22Rv1 (cell line): ENCODE results near the gene NFYA.

ENCODE experiments used
- H3K27ac ChIP-seq: fragments of 450-650 bp; 2 replicates; pipeline ENCODE4 v1.5.1; 2017
- ZFX ChIP-seq: fragments of 450-650 bp; IDR thresholded peaks from 2 replicates; pipeline ENCODE4 v1.6.1; 2017; ENCODE audit warnings: antibody characterized with exemption, borderline replicate concordance
- TF ChIP-seq, protein P1 (sequence below): fragments of 450-650 bp; IDR thresholded peaks from 2 replicates; pipeline ENCODE4 v1.5.1; 2017; ENCODE audit warnings: mild to moderate bottlenecking

The NFYA gene

DNA sequence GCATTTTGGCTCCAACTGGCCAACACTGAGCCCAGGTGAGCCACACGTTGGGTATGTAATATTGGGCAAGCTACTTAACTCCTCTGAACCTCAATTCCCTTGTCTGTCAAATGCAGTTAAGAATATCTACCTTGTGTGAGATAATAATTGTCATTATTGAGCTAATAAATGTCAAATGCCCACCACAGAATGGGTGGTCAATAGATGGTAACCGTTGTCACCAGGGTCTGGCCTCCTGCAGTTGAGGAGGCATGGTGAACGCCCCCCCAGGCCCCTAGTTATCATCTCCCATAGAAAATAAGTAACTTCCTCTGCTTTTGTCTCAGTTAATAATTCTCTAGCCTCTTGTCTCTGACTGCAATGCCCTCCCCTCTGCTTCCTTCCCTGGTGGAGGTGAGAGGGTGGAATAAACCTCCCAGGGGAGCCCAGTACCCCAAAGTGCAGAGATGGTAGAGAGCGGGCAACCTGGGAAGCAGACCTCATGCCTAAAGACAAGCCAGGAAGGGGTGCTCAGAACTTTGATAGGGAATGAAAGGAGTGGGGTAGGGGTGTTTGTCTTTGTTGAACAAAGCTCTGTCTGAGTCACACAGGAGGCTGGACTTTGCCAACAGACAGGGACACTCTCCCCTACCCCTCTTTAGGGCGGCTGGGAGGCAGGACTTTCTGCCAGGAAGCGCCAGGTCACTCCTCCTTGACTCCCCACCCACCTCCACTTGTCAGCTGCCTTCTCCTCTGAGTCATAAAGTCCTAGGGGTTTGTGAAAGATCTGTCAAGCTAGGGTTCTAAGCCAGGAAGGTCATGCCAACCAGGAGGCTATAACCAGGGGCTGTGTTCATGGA lies 32.5 kb upstream of the NFYA start:
- no peak overlapping the region for H3K27ac ChIP-seq
- TF ChIP-seq ZFX: no peak
- TF ChIP-seq, protein P1, sequence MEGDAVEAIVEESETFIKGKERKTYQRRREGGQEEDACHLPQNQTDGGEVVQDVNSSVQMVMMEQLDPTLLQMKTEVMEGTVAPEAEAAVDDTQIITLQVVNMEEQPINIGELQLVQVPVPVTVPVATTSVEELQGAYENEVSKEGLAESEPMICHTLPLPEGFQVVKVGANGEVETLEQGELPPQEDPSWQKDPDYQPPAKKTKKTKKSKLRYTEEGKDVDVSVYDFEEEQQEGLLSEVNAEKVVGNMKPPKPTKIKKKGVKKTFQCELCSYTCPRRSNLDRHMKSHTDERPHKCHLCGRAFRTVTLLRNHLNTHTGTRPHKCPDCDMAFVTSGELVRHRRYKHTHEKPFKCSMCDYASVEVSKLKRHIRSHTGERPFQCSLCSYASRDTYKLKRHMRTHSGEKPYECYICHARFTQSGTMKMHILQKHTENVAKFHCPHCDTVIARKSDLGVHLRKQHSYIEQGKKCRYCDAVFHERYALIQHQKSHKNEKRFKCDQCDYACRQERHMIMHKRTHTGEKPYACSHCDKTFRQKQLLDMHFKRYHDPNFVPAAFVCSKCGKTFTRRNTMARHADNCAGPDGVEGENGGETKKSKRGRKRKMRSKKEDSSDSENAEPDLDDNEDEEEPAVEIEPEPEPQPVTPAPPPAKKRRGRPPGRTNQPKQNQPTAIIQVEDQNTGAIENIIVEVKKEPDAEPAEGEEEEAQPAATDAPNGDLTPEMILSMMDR: no peak

DNA sequence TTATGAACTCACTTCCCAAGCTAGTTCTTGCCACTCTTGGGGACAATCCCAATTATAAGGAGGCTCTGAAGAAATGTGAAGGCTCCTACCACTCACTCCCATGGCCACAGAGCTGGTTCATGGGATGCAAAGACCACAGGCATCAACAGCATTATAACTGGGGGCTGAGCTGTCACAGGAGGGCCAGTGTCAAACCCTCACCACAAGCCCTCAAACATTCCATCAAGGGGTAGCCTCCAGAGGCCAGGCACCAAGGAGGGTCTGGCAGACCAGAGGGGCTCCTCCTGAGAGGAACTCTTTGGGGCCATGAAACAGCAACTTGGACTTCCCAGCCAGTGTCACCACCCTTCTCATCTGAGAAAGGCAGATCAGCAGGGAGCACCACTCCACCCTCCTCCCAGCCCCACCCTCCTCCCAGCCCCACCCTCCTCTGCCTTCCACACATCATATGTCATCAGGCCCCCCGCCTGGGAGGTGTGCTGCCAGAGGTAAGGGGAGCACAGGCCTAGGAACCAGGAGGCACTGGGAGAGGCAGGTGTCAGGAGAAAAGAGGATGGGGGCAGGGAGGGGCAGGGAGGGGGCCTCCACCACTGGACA lies 31.7 kb upstream of the NFYA start:
- TF ChIP-seq ZFX: no peak
- TF ChIP-seq, protein P1: no peak
- H3K27ac ChIP-seq: no peak overlapping the region

DNA sequence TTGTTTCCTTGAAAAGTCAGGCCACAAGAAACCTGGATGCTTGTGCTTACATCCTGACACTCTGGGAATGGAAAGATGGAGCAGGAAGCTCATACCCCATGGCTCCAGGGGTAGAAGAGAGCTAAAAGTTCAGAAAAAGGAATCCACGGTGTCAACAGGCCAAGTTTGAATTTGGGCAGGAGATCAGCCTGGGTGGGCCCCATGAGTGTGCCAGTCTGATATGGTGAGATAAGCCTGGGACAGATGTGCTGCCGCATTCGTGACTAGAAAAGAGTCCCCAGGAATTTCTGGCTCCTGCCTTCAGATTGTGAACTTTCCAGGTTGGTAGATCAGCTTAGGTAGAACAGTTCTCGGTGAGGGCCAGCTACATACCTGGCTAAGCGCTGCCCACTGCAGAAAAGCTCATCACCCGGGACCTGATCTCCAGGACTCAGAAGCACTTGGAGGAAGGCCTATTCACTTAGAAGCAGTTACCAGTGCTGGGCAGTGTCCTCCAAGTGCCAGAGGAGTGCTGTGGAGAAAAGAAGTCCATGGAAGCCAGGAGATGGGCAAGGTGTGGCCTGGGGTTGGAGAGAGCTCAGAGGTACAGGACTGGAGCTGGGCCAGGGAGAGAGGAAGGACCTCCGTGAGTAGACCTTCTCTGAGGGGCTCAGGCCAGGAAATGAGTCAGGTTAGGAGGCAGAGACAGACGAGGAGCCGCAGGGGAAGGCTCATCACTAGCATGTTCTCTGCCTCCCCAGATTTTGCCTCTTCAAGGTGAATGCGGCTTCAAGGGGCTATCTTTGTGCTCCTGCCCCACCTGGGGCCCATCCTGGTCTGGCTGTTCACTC lies 30.3 kb upstream of the NFYA start, which contains the start of gene TSPO2:
Gene TSPO2, plus strand, starts transcription at position 242 of the 830 bp plus-strand sequence. Its CDS starts 519 bp downstream, at position 761.
- TF ChIP-seq, protein P1: no peak
- no peak for TF ChIP-seq ZFX
- H3K27ac ChIP-seq: no peak within 1 kb of the TSS

DNA sequence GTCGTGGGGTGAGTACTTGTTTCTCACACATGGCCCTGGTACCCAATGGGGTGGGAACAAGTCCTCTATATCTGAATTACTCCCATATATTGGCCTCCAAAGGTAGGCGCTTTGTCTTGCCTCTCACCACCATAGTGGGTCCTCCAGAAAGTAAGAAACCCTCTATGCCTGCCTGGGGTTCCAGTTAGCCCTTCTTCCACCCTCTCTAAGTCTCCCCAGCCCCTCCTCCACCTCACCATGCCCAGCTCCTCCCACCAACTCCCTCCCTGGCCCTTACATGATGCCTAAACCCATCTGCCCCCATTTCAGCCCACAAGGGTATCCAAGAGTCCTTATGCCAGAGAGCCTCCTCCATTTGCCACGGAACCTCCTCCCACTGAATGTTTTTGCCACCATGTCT lies 29.6 kb upstream of the NFYA start:
- no peak for TF ChIP-seq ZFX
- TF ChIP-seq, protein P1: no peak
- no peak overlapping the region for H3K27ac ChIP-seq

DNA sequence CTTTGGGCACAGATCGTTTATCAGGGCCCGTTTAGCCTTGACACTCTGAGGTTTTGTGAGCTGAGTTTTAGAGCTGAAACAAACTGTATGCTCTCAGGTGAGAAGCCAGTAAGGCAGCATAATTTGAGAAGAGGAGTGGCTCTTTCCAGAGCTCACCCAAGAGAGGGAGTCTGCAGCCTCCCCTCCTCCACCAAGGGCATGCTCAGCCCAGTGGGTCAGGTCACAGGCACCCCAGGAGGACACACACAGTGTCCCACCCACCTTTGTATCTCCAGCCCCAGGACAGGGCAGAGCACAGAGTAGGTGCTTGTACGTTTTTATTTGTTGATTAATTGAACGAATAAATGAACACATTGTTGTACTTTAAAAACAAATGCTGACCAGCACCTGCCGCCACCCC lies 27.1 kb upstream of the NFYA start:
- TF ChIP-seq, protein P1: no peak
- no peak for TF ChIP-seq ZFX
- H3K27ac ChIP-seq: no peak overlapping the region

DNA sequence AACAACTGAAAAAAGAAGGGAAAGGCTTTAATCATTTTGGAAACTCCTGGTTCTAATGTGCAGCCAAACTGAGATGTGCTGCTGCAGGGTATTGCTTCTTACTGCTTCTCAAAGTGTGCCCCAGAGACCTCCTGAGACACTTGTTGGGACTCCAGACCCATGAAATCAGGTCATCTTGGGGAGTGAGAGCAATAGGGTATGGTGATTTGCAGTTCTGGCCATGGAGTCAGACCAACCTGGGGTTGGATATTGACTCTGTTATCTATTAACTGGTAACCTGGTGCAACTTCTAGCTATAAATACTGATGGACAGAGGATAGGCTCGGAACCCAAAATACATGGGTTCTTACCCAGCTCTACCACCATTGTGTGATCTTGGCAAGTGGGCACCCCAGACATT lies 26.7 kb upstream of the NFYA start:
- no peak overlapping the region for H3K27ac ChIP-seq
- no peak for TF ChIP-seq ZFX
- TF ChIP-seq, protein P1: no peak
